K562 (cell line): ENCODE measurements around the gene PLCG2.
"Not testable (repeated sequence)": the region's sequence is repeated elsewhere in the genome, so short reads cannot be mapped to it uniquely, and the experiment has no call there.

Source experiments
- CCNT2 ChIP-seq: IDR thresholded peaks from 2 replicates; pipeline ENCODE4 v1.6.1; 2011; ENCODE audit warnings: borderline replicate concordance, low read depth, mild to moderate bottlenecking, moderate library complexity, mixed read lengths, low read length; ENCODE audit not compliant: insufficient read length; ENCODE audit errors: extremely low read depth
- JUNB ChIP-seq: fragments of 450-650 bp; formaldehyde crosslinking; conservative IDR thresholded peaks from 2 replicates; pipeline ENCODE4 v1.4.0; 2020; ENCODE audit warnings: mild to moderate bottlenecking

- TF ChIP-seq JUNB (CRISPR knock-in tag); CCNT2: not testable (repeated sequence)
Observed at GRCh38 chr16:81762322-81762721, 16.8 kb upstream of the PLCG2 start.
